Osteoblast (primary cell): ENCODE data around the gene SYT3. TPM values are rescaled to one million over a fixed set of nuclear protein-coding genes. Genes with fewer than 3 reads are reported as not detected.

Source experiments
- DNase-seq: peaks from one replicate; pipeline ENCODE4 v3.0.0; 2011; ENCODE audit warnings: low spot score, mixed read lengths; ENCODE audit not compliant: insufficient read length; ENCODE audit errors: missing footprints
- H2AFZ ChIP-seq: 2 replicates; pipeline ENCODE4 v1.6.0; 2011; ENCODE audit warnings: mild to moderate bottlenecking, low read length
- H3K27ac ChIP-seq: 2 replicates; pipeline ENCODE4 v1.5.1; 2011; ENCODE audit warnings: mild to moderate bottlenecking, low read depth, low read length, moderate library complexity
- H3K27me3 ChIP-seq: 2 replicates; pipeline ENCODE4 v1.6.0; 2012; ENCODE audit warnings: mild to moderate bottlenecking, control low read depth, inconsistent platforms, low read length, moderate library complexity; ENCODE audit not compliant: insufficient read depth
- H3K36me3 ChIP-seq: 2 replicates; pipeline ENCODE4 v1.5.1; 2011; ENCODE audit warnings: mild to moderate bottlenecking, low read length, control low read depth, moderate library complexity; ENCODE audit not compliant: insufficient read depth
- H3K4me1 ChIP-seq: 2 replicates; pipeline ENCODE4 v1.5.1; 2011; ENCODE audit warnings: mild to moderate bottlenecking, low read length, control low read depth, moderate library complexity; ENCODE audit not compliant: insufficient read depth
- H3K4me2 ChIP-seq: 2 replicates; pipeline ENCODE4 v1.6.0; 2011; ENCODE audit warnings: mild to moderate bottlenecking, low read length; ENCODE audit not compliant: insufficient read depth
- H3K4me3 ChIP-seq: fragments of 200-600 bp; sonication (generic); 3 replicates; pipeline ENCODE4 v1.5.1; 2012; ENCODE audit warnings: mild to moderate bottlenecking, low read length, inconsistent platforms; ENCODE audit not compliant: insufficient read depth
- H3K79me2 ChIP-seq: 2 replicates; pipeline ENCODE4 v1.6.0; 2012; ENCODE audit warnings: mild to moderate bottlenecking, low read length, control low read depth, inconsistent platforms; ENCODE audit not compliant: insufficient read depth
- H3K9me3 ChIP-seq: 2 replicates; pipeline ENCODE4 v1.5.1; 2011; ENCODE audit warnings: low read depth, low read length, control low read depth
- H4K20me1 ChIP-seq: 2 replicates; pipeline ENCODE4 v1.6.0; 2012; ENCODE audit warnings: mild to moderate bottlenecking, low read length, control low read depth; ENCODE audit not compliant: insufficient read depth
- CTCF ChIP-seq: IDR thresholded peaks from 2 replicates; pipeline ENCODE4 v1.5.1; 2011; ENCODE audit warnings: mild to moderate bottlenecking, low read depth, low read length, moderate library complexity; ENCODE audit errors: extremely low read depth
- total RNA-seq: library from RNA; depleted of rRNA; stranded (reverse); fragments of >200 nt; gene quantifications from 2 replicates; pipeline ENCODE4 v1.2.3, GENCODE V29; 2012

SYT3 gene
- total RNA-seq, 1 donor = 0.36 TPM

DNA sequence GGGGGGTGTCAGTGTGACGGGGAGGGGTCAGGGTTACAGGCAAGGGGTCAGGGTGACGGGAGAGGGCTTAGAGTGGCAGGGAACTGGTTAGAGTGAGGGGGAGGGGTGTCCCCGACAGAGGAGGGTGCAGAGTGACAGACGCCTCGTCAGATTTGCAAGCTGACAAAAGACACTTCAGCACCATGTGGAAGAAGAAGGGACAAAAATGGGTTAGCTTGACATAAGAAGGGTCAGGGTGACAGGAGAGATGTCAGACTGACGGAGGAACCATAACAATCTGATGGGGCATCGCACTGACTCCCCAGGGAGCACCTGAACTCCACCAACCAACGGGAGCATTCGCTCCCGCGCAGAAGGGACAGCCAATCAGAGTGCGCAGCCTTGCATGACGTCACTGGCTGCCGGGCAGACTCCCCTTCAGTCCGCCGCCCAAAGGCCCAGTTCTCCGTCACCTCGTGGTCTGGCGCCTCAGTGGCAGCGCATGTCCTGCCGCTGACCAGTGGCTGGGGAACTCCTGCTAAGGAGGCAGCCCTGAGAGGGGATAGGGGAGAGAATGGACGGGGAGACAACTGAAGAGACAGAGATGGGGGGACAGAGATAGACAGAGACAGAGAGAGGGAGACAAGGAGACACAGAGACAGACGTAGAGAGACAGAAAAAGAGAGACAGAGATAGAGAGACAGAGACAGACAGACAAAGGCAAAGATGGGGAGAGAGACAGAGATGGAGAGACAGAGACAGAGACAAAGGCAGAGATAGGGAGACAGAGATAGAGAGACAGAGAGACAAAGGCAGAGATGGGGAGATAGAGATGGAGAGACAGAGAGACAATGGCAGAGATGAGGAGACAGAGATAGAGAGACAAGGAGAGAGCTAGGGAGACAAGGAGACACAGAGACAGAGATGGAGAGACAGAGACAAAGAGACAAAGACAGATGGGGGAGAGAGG is 39.8 kb upstream of the SYT3 start:
- peak; percentile 99 for DNase-seq
- no peaks in the 10 kb centered on the region for H3K9me3 ChIP-seq
- no peaks in the 10 kb centered on the region for H3K27me3 ChIP-seq
- no peaks in the 10 kb centered on the region for H3K4me1 ChIP-seq
- peaks cover 5% of the 10 kb centered on the region for H4K20me1 ChIP-seq
- H3K4me2 ChIP-seq = no peak overlapping the region
- no peak overlapping the region for H3K4me3 ChIP-seq
- no peak overlapping the region for H2AFZ ChIP-seq
- no peak overlapping the region for H3K27ac ChIP-seq
- TF ChIP-seq CTCF = no peak
- H3K36me3 ChIP-seq = no peaks in the 10 kb centered on the region
- H3K79me2 ChIP-seq = no peaks in the 10 kb centered on the region

DNA sequence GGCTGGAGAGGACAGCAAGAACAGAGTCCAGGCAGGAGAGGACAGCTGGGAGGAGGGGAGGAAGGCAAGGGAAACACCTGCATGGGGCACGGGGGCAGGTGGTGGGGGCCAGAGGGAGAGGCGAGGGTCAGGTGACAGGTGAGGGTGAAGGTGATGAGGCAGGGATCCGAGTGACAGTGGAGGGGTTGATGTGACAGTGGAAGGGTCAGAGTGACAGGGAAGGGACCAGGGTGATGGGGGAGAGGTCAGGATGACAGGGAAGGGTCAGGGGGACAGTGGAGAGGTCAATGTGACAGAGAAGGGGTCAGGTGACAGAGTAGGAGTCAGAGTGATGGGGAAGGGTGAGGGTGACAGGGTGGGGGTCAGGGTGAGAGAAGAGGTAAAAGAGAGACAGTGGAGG is 38.6 kb upstream of the SYT3 start:
- H3K36me3 ChIP-seq = no peaks in the 10 kb centered on the region
- H3K4me1 ChIP-seq = no peaks in the 10 kb centered on the region
- H3K4me2 ChIP-seq = no peak overlapping the region
- no peaks in the 10 kb centered on the region for H3K9me3 ChIP-seq
- no peaks in the 10 kb centered on the region for H3K27me3 ChIP-seq
- H2AFZ ChIP-seq = no peak overlapping the region
- peaks cover 5% of the 10 kb centered on the region for H4K20me1 ChIP-seq
- H3K27ac ChIP-seq = no peak overlapping the region
- TF ChIP-seq CTCF = no peak
- H3K4me3 ChIP-seq = no peak overlapping the region
- H3K79me2 ChIP-seq = no peaks in the 10 kb centered on the region
- no peak for DNase-seq

DNA sequence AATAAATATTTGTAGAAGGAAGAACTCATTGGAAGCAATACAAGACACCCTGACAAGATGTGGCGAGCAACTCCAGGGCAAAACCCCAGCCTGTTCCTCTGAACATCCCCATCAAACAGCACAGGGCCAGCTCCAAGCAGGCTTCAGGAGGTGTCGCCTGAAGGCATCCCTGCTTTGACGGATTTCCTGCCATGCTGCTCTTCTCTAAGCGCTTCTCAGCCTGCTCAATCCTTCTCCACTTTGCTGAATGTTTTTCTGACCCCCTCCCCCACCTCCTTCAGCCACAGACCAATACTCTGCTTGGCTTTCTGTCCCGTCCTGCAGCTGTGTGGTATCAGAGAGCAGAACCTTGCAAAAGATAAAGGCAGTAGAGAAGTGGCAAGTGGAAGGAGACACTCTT is 38.0 kb upstream of the SYT3 start:
- Histone ChIP-seq H3K9me3 (no peaks in the 10 kb centered on the region), H3K4me3 (no peak overlapping the region), H3K27me3 (no peaks in the 10 kb centered on the region), H3K4me2 (no peak overlapping the region), H4K20me1 (peaks cover 5% of the 10 kb centered on the region), H3K27ac (no peak overlapping the region), H3K4me1 (no peaks in the 10 kb centered on the region), H2AFZ (no peak overlapping the region), H3K36me3 (no peaks in the 10 kb centered on the region), H3K79me2 (no peaks in the 10 kb centered on the region)
- DNase-seq = no peak
- no peak for TF ChIP-seq CTCF

GRCh38 chr19:50676625-50677197 is 37.0 kb upstream of the SYT3 start:
- no peak overlapping the region for H3K4me2 ChIP-seq
- no peaks in the 10 kb centered on the region for H3K79me2 ChIP-seq
- no peak overlapping the region for H3K4me3 ChIP-seq
- no peaks in the 10 kb centered on the region for H3K27me3 ChIP-seq
- no peak for DNase-seq
- TF ChIP-seq CTCF = no peak
- H3K4me1 ChIP-seq = no peaks in the 10 kb centered on the region
- H2AFZ ChIP-seq = no peak overlapping the region
- no peaks in the 10 kb centered on the region for H3K9me3 ChIP-seq
- no peak overlapping the region for H3K27ac ChIP-seq
- no peaks in the 10 kb centered on the region for H3K36me3 ChIP-seq
- peaks cover 5% of the 10 kb centered on the region for H4K20me1 ChIP-seq
